GM10266 (cell line): ENCODE measurements around the gene FAM78B.

Experiments used
- DNase-seq: peaks from one replicate; pipeline ENCODE4 v3.0.0; 2012; ENCODE audit errors: extremely low spot score
- TF ChIP-seq, protein P1 (sequence below): IDR thresholded peaks from 2 replicates; pipeline ENCODE4 v1.5.1; 2012; ENCODE audit warnings: mild to moderate bottlenecking, low read depth; ENCODE audit not compliant: control insufficient read depth, insufficient read depth; ENCODE audit errors: missing control alignments

FAM78B gene

DNA sequence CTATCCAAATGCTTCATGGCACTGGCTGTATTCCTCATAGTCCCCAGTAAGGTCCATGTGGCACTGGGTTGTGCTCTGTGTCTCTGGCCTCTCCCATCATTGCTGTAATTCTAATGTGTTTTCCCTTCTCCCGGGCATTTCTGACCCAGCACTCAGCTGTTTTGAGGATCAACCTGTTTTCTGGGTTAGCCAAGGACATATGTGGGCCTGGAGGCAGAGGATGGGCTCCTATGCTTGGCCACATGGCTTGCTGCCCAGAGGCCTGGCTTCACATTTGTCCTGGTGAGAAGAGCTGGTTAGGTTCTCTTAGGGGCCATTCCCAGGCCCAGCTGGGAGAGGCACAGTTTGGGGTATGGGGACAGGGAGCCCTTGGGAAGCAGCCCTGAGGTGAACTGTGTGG lies 103.1 kb downstream of the FAM78B start:
- DNase-seq, result no peak
- TF ChIP-seq, protein P1, sequence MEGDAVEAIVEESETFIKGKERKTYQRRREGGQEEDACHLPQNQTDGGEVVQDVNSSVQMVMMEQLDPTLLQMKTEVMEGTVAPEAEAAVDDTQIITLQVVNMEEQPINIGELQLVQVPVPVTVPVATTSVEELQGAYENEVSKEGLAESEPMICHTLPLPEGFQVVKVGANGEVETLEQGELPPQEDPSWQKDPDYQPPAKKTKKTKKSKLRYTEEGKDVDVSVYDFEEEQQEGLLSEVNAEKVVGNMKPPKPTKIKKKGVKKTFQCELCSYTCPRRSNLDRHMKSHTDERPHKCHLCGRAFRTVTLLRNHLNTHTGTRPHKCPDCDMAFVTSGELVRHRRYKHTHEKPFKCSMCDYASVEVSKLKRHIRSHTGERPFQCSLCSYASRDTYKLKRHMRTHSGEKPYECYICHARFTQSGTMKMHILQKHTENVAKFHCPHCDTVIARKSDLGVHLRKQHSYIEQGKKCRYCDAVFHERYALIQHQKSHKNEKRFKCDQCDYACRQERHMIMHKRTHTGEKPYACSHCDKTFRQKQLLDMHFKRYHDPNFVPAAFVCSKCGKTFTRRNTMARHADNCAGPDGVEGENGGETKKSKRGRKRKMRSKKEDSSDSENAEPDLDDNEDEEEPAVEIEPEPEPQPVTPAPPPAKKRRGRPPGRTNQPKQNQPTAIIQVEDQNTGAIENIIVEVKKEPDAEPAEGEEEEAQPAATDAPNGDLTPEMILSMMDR, result no peak

DNA sequence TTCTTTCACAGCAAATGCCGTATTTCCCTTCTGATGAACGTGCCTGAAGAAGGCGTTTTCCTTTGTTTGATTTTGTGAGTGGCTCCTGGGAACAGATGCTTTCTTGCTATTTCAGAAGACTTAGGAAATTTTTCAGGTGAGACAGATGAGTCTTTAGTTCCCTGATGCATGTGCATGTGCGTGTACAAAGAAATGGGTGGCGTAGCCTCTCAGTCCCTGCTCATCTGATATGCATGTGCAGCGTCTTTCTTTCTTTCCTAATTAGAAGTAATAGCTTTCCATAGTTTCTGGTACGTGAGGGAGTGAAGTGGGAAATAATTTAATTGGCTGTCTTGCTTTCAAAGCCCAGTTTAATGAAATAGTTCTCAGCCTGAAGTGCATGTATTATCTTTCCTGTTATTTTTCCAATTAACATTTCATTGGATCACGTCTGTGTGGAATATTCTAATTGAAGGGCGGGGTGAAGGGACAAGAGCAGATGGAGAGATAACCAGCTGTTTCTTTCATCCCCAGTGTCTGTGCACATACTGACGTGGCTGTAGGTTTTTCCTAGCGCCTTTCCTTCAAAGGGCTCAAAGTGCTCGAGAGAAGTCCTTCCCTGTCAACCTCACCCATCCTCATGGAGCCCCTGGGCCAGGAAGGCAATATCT lies 104.3 kb downstream of the FAM78B start:
- DNase-seq, result no peak
- TF ChIP-seq, protein P1, result no peak

DNA sequence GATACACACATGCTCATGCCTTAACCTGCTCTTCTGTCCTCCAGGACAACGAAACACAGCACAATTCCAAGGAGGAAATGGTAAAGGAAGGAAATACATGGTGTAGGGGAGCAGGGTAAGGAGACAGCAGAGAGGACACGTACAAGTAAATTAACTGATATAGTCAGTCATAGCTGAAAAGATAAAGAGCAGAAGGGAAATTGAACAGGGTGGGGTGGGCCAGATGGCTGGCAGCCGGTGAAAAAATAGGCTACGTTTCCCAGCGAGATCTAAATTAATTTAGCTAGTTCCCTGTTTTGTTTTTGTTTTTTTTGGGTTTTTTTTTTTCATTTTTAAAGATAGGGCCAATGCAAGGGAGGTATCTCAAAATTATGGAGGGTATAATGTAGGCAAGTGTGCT lies 109.2 kb downstream of the FAM78B start:
- TF ChIP-seq, protein P1, result no peak
- DNase-seq, result no peak

DNA sequence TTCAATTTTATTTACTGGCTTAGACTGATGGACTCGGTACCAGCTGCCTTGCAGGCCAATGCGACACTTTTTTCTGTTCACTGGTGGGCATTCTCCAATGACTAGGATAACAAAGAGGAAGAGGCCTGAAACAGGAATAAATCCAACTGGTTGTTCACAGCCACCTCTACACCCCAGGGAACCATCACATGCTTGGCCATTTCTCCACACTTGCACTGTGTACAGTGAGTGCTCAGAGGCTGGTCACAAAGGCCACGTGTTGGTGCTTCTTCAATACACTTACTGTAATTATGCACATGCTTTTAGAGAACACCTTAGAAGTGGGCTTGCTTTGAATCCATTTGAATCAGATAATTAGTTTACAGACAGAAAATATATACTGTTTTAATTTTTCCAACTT lies 113.4 kb downstream of the FAM78B start:
- no peak for DNase-seq
- TF ChIP-seq, protein P1, result no peak

DNA sequence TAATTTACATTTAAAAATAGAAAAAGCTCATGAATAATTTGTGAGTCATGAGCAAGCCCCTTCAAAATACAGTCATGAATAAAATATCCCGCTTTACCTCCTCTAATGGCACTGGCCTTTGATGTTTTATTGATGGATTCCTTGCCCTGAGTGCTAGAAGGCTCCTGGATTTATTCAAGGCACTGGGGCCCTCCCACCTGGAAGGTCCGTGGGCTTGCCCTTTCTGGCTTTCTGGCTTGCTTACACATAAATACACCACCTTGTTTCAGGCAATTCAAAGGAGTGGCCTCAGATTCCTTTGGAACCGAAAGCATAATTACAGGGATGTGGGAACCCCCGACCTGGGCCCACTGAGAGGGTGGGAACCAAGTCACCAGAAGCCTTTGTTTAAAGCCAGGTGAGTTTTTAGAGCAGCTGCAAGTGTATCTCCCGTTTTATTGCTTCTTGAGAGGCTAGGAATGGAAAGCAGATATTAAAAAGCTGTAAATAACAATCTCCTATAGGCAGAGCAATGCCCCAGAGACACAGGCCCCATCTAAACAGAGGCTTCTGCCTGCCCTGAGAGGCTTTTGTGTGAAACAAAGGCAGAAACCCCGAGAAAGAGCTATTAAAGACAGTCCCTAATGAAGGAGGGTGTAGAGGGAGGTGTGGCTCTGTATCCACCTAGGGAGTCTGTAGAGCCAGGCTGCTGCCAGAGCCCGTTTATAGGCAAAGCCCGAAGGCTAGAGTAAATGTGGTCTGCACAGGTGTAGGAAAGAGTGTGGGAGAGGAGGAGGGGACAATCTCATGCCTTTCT lies 126.4 kb downstream of the FAM78B start:
- TF ChIP-seq, protein P1, result no peak
- DNase-seq, result no peak

DNA sequence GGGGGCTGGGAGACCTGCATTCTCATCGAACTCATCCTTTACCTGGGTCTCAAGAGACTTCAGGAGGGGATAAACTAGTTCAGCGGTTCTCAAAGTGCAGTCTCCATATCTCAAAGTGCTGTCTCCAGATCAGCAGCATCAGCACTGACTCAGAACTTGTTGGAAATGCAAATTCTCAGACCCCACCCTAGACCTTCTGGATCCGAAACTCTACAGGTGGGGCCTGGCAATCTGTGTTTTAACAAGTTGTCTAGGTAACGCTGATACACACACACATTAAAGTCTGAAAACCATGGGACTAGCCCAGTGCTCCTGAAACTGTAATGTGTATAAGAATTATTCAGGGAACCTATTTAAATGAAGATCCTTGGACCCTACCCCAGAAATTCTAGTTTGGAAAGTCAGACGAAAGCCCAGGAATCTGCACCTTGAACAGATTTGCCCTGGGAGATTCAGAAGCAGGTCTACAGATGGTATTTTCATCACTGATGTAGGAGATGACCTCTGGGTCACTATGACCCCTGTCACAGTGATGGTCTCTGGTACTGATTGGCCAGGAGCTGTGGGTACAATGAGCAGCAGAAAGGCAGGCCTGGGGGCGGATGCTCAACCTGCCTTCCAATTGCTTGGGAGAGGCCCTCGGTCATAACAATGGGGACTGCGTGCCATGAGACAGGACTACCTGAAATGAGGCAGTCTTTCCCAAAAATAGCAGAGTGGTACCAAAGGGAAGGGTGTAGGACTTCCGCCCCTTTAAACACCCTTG lies 127.2 kb downstream of the FAM78B start:
- no peak for DNase-seq
- TF ChIP-seq, protein P1, result no peak

GRCh38 chr1:166036092-166036491 lies 130.7 kb downstream of the FAM78B start:
- no peak for DNase-seq
- TF ChIP-seq, protein P1, result no peak
